ENCODE results near the gene CYB5RL.
"Not testable (repeated sequence)": the region's sequence is repeated elsewhere in the genome, so short reads cannot be mapped to it uniquely, and the experiment has no call there.

CYB5RL gene

GRCh38 chr1:54168206-54168965 lies 31.4 kb downstream of the CYB5RL start:
- no peak for DNase-seq (ENCODE audit: low read depth)
- TF ChIP-seq CTCF (IDR thresholded peaks at IDR 0.05; ENCODE audit: control insufficient read depth, extremely low read depth, insufficient read depth): no peak

GRCh38 chr1:54167422-54168139 lies 32.2 kb downstream of the CYB5RL start:
- no peak overlapping the region for H3K4me3 ChIP-seq (ENCODE audit: low read depth, low read length)
- no peak for TF ChIP-seq CTCF (IDR thresholded peaks at IDR 0.05; ENCODE audit: control insufficient read depth, extremely low read depth, insufficient read depth)
- no peak for DNase-seq (ENCODE audit: low read depth)

More at GRCh38 chr1:54168206-54168965, 31.4 kb downstream of the CYB5RL start:
- H3K4me3 ChIP-seq (ENCODE audit: low read depth, low read length): no peak overlapping the region

GRCh38 chr1:54166357-54166756 lies 33.5 kb downstream of the CYB5RL start:
- H3K4me3 ChIP-seq (ENCODE audit: low read depth, low read length); DNase-seq (ENCODE audit: low read depth): not testable (repeated sequence)

GRCh38 chr1:54165146-54165545 lies 34.7 kb downstream of the CYB5RL start:
- no peak overlapping the region for H3K4me3 ChIP-seq (ENCODE audit: low read depth, low read length)
- no peak for TF ChIP-seq CTCF (IDR thresholded peaks at IDR 0.05; ENCODE audit: control insufficient read depth, extremely low read depth, insufficient read depth)

GRCh38 chr1:54163573-54163972 lies 36.3 kb downstream of the CYB5RL start:
- no peak for TF ChIP-seq CTCF (IDR thresholded peaks at IDR 0.05; ENCODE audit: control insufficient read depth, extremely low read depth, insufficient read depth)
- DNase-seq (ENCODE audit: low read depth): no peak
- H3K4me3 ChIP-seq (ENCODE audit: low read depth, low read length): no peak overlapping the region

More at GRCh38 chr1:54165146-54165545, 34.7 kb downstream of the CYB5RL start:
- DNase-seq (ENCODE audit: low read depth): no peak

- TF ChIP-seq CTCF (IDR thresholded peaks at IDR 0.05; ENCODE audit: control insufficient read depth, extremely low read depth, insufficient read depth): no peak
- no peak overlapping the region for H3K4me3 ChIP-seq (ENCODE audit: low read depth, low read length)
- DNase-seq (ENCODE audit: low read depth): no peak
Observed at GRCh38 chr1:54163051-54163450, 36.8 kb downstream of the CYB5RL start.

GRCh38 chr1:54161495-54162168 lies 38.2 kb downstream of the CYB5RL start:
- TF ChIP-seq CTCF (IDR thresholded peaks at IDR 0.05; ENCODE audit: control insufficient read depth, extremely low read depth, insufficient read depth): no peak
- H3K4me3 ChIP-seq (ENCODE audit: low read depth, low read length): no peak overlapping the region
- DNase-seq (ENCODE audit: low read depth): no peak
